A549 (cell line): ENCODE results near the gene GOLGA7B. TPM values are rescaled to one million over a fixed set of nuclear protein-coding genes. Genes with fewer than 3 reads are reported as not detected.

Experiments used
- ATAC-seq, 2 experiments: fragments of 200-7000 bp in 1 of 2; fragments of >200 bp in 1 of 2; cut with Nextera tagmentation in 1 of 2; cut with Tn5 transposase in 1 of 2; 3 replicates each; pipeline versions ENCODE4 v1.8.0 to v1.9.1; 2018 to 2020; ENCODE audit warnings: mild to moderate bottlenecking in 1 of 2, moderate library complexity in 1 of 2
- CTCF ChIA-PET: fragments of 300-600 bp; sonication (Branson Sonifier 250); formaldehyde crosslinking; extraction: SDS; loops from one replicate; lab custom pipeline; 2021; ENCODE audit warnings: antibody characterized with exemption, inconsistent platforms; lab: Yijun Ruan, JAX
- POLR2A ChIA-PET: fragments of 350-600 bp; formaldehyde crosslinking; extraction: SDS; loops from one replicate; lab custom pipeline; 2021; ENCODE audit warnings: antibody characterized with exemption, inconsistent platforms; lab: Yijun Ruan, JAX
- DNase-seq, 2 experiments: peaks; one replicate each; pipeline versions ENCODE4 v3.0.0 to v3.0.0-alpha.2; 2011 to 2016; ENCODE audit warnings: low read depth in 1 of 2, low spot score in 1 of 2
- FAIRE-seq: peaks from 2 replicates; lab custom pipeline; 2011; peaks lifted over from hg19 to GRCh38; lab: Jason Lieb, UNC
- H3K27ac ChIP-seq, 2 experiments: fragments of >200 bp; sonication (Bioruptor Twin); formaldehyde crosslinking; 3 replicates each; pipeline ENCODE4 v1.5.1; 2016 to 2017
- H3K4me1 ChIP-seq: fragments of >200 bp; sonication (Bioruptor Twin); formaldehyde crosslinking; 3 replicates; pipeline ENCODE4 v1.6.1; 2016
- H3K4me2 ChIP-seq: fragments of >200 bp; sonication (Bioruptor Twin); formaldehyde crosslinking; 3 replicates; pipeline ENCODE4 v1.6.1; 2016
- H3K4me3 ChIP-seq: fragments of >200 bp; sonication (Bioruptor Twin); formaldehyde crosslinking; 3 replicates; pipeline ENCODE4 v1.5.1; 2016
- H3K9me3 ChIP-seq: fragments of >200 bp; sonication (Bioruptor Twin); formaldehyde crosslinking; 3 replicates; pipeline ENCODE4 v1.6.1; 2016
- BCL3 ChIP-seq: fragments of >200 bp; sonication (Bioruptor Twin); formaldehyde crosslinking; IDR thresholded peaks from 3 replicates; pipeline ENCODE4 v1.6.1; 2016
- CHD4 ChIP-seq: fragments of 200-600 bp; sonication (generic); IDR thresholded peaks from 2 replicates; pipeline ENCODE4 v1.6.1; 2016; ENCODE audit warnings: antibody characterized with exemption, mild to moderate bottlenecking, borderline replicate concordance
- EHF ChIP-seq: fragments of 250-450 bp; sonication (Bioruptor Pico); IDR thresholded peaks from 2 replicates; pipeline ENCODE4 v1.5.0; 2020; ENCODE audit warnings: mild to moderate bottlenecking
- ELK1 ChIP-seq: fragments of 150-350 bp; IDR thresholded peaks from 2 replicates; pipeline ENCODE4 v1.6.1; 2014; ENCODE audit warnings: low read depth, mild to moderate bottlenecking, low read length
- ESRRA ChIP-seq: fragments of 150-350 bp; IDR thresholded peaks from 2 replicates; pipeline ENCODE4 v1.6.1; 2014; ENCODE audit warnings: mild to moderate bottlenecking, low read length, borderline replicate concordance
- FOSL2 ChIP-seq, 2 experiments: fragments of 450-650 bp in 1 of 2; fragments of >200 bp in 1 of 2; sonication (Bioruptor Twin) in 1 of 2; formaldehyde crosslinking; IDR thresholded peaks; 2 replicates each; pipeline versions ENCODE4 v1.5.0 to v1.6.1; 2016 to 2020; ENCODE audit warnings: mild to moderate bottlenecking in 1 of 2, moderate library complexity in 1 of 2
- HES2 ChIP-seq: fragments of >200 bp; sonication (Bioruptor Twin); formaldehyde crosslinking; IDR thresholded peaks from 2 replicates; pipeline ENCODE4 v1.6.1; 2016
- HEYL ChIP-seq: fragments of 250-450 bp; sonication (Bioruptor Pico); IDR thresholded peaks from 2 replicates; pipeline ENCODE4 v1.8.0; 2021; ENCODE audit warnings: mild to moderate bottlenecking, moderate library complexity
- HOXA7 ChIP-seq: fragments of 250-450 bp; sonication (Bioruptor Pico); IDR thresholded peaks from 2 replicates; pipeline ENCODE4 v1.5.0; 2020; ENCODE audit warnings: mild to moderate bottlenecking, moderate library complexity
- JUN ChIP-seq, 2 experiments: fragments of >200 bp; sonication (Bioruptor Twin); formaldehyde crosslinking; IDR thresholded peaks; 2 replicates in 1 of 2; 3 replicates in 1 of 2; pipeline ENCODE4 v1.6.1; 2016 to 2017
- KDM1A ChIP-seq: fragments of 200-600 bp; sonication (generic); IDR thresholded peaks from 2 replicates; pipeline ENCODE4 v1.6.1; 2016; ENCODE audit warnings: low read depth, mild to moderate bottlenecking
- MAX ChIP-seq: IDR thresholded peaks from 2 replicates; pipeline ENCODE4 v1.6.1; 2012
- NR3C1 ChIP-seq: fragments of >200 bp; sonication (Bioruptor Twin); formaldehyde crosslinking; IDR thresholded peaks from 3 replicates; pipeline ENCODE4 v1.6.1; 2017
- PBX3 ChIP-seq: IDR thresholded peaks from 2 replicates; pipeline ENCODE4 v1.6.1; 2012
- PHF8 ChIP-seq: fragments of 200-600 bp; sonication (generic); IDR thresholded peaks from 2 replicates; pipeline ENCODE4 v1.6.1; 2016; ENCODE audit warnings: low read depth, mild to moderate bottlenecking, antibody characterized with exemption, moderate library complexity, borderline replicate concordance
- RAD21 ChIP-seq, 2 experiments: fragments of >200 bp in 1 of 2; sonication (Bioruptor Twin) in 1 of 2; formaldehyde crosslinking in 1 of 2; IDR thresholded peaks in 1 of 2; conservative IDR thresholded peaks in 1 of 2; 2 replicates in 1 of 2; 3 replicates in 1 of 2; pipeline ENCODE4 v1.6.1; 2012 to 2018; ENCODE audit warnings: inconsistent platforms in 1 of 2
- RCOR1 ChIP-seq: fragments of 150-350 bp; IDR thresholded peaks from 2 replicates; pipeline ENCODE4 v1.6.1; 2014; ENCODE audit warnings: antibody characterized with exemption, low read length, low read depth
- TFCP2L1 ChIP-seq: fragments of 250-450 bp; sonication (Bioruptor Pico); IDR thresholded peaks from 2 replicates; pipeline ENCODE4 v1.5.0; 2021; ENCODE audit warnings: mild to moderate bottlenecking
- ZFP36 ChIP-seq: fragments of 450-650 bp; IDR thresholded peaks from 2 replicates; pipeline ENCODE4 v1.6.1; 2014; ENCODE audit warnings: borderline replicate concordance; ENCODE audit not compliant: partially characterized antibody
- WGBS: methylation state at CpG from one replicate; pipeline ENCODE4 v1.1.6; 2017; ENCODE audit errors: missing lambda C conversion rate; 5-methylcytosine and 5-hydroxymethylcytosine counted together
- polyA plus RNA-seq, 4 experiments: library from polyadenylated mRNA; depleted of rRNA in 3 of 4; stranded (reverse); fragments of >200 nt; fragmentation: RNase III in 1 of 4; extraction: RNeasy Plus Mini Kit Qiagen cat#74134 plus additional on column Dnase treatment in 1 of 4; gene quantifications; 2 replicates in 3 of 4; 3 replicates in 1 of 4; pipeline ENCODE4 v1.2.3, GENCODE V29; 2011 to 2017

GOLGA7B gene
- polyA plus RNA-seq, 2 of the 4 experiments (the other 2 are of a cell fraction), result 0.62 to 1.5 TPM

GRCh38 chr10:97895084-97895483 lies 45.4 kb downstream of the GOLGA7B start (continued):
- no peak for TF ChIP-seq NR3C1

GRCh38 chr10:97895915-97896314 lies 46.3 kb downstream of the GOLGA7B start:
- no peak for FAIRE-seq
- TF ChIP-seq HES2 (no peak), JUN (IDR thresholded peaks at IDR 0.05) (no peak), PBX3 (no peak), ESRRA (no peak), RCOR1 (no peak), RAD21 (conservative IDR thresholded peaks at IDR 0.05 in 1 of 2, IDR thresholded peaks at IDR 0.05 in 1 of 2) (no peak), KDM1A (no peak), FOSL2 (IDR thresholded peaks at IDR 0.05) (no peak), FOSL2 (CRISPR knock-in tag; IDR thresholded peaks at IDR 0.05) (no peak), EHF (no peak), PHF8 (no peak), ELK1 (no peak), BCL3 (no peak), HOXA7 (no peak), CHD4 (no peak), HEYL (CRISPR knock-in tag) (no peak), TFCP2L1 (CRISPR knock-in tag) (no peak), ZFP36 (no peak), NR3C1 (no peak)
- Histone ChIP-seq H3K4me1 (peaks cover 7% of the 10 kb centered on the region; the same call in 1 of the 3 replicates), H3K4me3 (no peak overlapping the region), H3K9me3 (no peaks in the 10 kb centered on the region), H3K27ac (no peak overlapping the region), H3K4me2 (no peak overlapping the region)
- CTCF ChIA-PET, result interaction anchor here (1.0 to 3.5 kb wide), 2 partner anchors 19 to 373 kb away, joined by 4 to 14 read pairs; no protein-coding TSS in a partner anchor
- no peak for ATAC-seq
- WGBS, result 75% methylated on average over 9 of the region's 9 CpGs
- no peak for DNase-seq
- POLR2A ChIA-PET, result no interaction called here

- Histone ChIP-seq H3K4me2 (no peak overlapping the region), H3K4me1 (peaks cover 7% of the 10 kb centered on the region; the same call in 1 of the 3 replicates), H3K9me3 (no peaks in the 10 kb centered on the region), H3K27ac (no peak overlapping the region), H3K4me3 (no peak overlapping the region)
- DNase-seq (no peak), FAIRE-seq (no peak), ATAC-seq (no peak)
- 83% methylated on average over 10 of the region's 13 CpGs for WGBS
- no peak for TF ChIP-seq MAX
- TF ChIP-seq RCOR1, result no peak
- TF ChIP-seq FOSL2 (IDR thresholded peaks at IDR 0.05), result no peak
- no peak for TF ChIP-seq FOSL2 (CRISPR knock-in tag; IDR thresholded peaks at IDR 0.05)
- POLR2A ChIA-PET, result no interaction called here
- CTCF ChIA-PET, result interaction anchor here (0.9 to 3.5 kb wide), 4 partner anchors 8 to 372 kb away, joined by 3 to 14 read pairs (median 6); no protein-coding TSS in a partner anchor
Observed at GRCh38 chr10:97896756-97897358, 47.2 kb downstream of the GOLGA7B start.
